C4-2B (cell line): ENCODE results near the gene SYT5.

Experiments
- H3K27ac ChIP-seq: fragments of 450-650 bp; 2 replicates; pipeline ENCODE4 v1.5.1; 2017
- CTCF ChIP-seq: fragments of 450-650 bp; conservative IDR thresholded peaks from 2 replicates; pipeline ENCODE4 v1.5.1; 2017; ENCODE audit warnings: mild to moderate bottlenecking
- ZFX ChIP-seq: fragments of 450-650 bp; IDR thresholded peaks from 2 replicates; pipeline ENCODE4 v1.6.1; 2017

The SYT5 gene

GRCh38 chr19:55134736-55135135 is 45.4 kb downstream of the SYT5 start:
- TF ChIP-seq CTCF (no peak), ZFX (no peak)
- H3K27ac ChIP-seq, result no peak overlapping the region

DNA sequence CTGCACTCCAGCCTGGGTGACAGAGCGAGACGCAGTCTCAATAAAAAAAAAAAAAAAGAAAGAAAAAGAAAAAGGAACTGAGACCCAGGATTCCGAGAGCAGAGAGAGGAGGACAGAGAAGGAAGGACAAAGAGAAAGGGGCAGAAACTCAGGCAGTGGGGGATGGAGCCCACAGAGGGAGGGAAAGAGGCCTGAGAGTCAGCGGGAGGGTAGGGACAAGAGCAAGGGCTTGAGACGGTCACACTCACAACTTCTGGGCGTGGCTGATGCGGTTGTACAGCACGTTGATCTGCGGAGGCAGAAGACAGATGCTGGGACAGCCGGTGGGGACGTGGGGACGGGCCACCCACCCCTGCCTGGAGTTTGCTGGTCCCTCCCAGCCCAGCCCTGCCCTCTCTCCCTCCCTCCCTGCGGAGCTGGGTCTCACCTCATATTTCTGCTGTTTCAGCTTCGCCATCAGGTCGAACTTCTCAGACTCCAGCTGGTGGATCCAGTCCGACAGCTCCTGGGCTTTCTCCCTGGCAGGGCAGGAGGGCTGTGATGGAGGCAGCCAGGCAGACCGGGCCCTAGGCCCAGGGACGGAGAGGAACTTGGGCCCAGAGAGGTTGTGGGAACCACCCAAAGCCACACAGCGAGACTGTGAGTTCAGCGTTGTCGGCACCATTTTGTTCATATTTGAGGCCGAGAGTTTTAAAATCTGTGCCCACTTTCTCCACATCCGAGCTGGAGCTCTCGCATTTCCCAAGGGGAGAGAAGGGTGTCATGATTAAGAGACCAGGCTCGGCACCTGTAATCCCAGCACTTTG is 46.2 kb downstream of the SYT5 start:
- no peak overlapping the region for H3K27ac ChIP-seq
- no peak for TF ChIP-seq ZFX
- no peak for TF ChIP-seq CTCF

GRCh38 chr19:55132453-55133129 is 47.5 kb downstream of the SYT5 start:
- no peak; the same call in 1 of the 2 replicates for TF ChIP-seq CTCF
- no peak for TF ChIP-seq ZFX
- no peak overlapping the region for H3K27ac ChIP-seq

DNA sequence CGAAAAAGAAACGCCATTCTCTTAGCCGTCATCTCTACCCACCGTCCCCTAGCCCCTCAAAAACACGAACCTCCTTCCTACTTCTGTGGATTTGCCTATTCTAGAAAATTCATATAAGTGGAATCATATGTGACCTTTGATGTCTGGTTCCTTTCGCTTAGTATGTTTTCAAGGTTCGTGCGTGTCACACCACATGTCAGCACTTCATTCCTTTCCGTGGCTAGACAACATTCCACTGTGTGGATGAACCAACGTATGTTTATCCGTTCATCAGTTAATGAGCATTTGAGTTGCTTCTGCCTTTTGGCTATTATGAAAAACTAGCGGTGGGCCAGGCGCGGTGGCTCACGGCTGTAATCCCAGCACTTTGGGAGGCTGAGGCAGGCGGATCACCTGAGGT is 48.7 kb downstream of the SYT5 start:
- no peak overlapping the region for H3K27ac ChIP-seq
- no peak for TF ChIP-seq ZFX
- TF ChIP-seq CTCF, result no peak
